ENCODE data around the gene CYP1B1.

The CYP1B1 gene

DNA sequence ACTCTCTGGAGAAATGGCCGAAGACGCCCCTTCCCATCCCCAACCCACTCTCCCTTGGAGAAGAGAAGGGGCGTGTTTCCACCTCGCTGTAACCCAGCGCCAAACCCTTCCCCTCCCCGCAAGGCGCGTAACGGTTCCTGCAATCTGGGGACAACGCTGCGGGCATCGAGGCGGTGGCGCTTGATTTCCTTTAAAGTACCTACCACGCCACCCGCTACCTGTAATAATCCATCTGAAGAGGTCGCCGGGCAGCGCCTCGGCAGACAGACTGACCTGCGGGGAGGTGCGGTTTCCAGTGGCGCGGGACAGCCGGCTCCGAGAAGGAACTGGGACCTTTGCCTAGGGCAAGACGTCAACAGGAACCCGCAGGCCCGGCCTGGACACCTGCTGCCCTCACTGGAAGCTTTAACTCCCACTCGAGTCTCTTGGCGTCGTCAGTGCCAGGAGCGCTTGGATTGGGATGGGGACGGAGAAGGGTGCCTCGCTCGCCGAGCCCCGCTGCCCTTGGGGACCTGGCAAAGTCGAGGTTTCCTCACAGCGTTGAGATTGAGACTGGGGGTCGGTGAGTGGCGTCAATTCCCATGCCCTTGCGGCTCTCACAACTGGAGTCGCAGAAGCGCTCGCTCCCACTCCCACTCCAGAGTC is at the start of gene CYP1B1:
Gene CYP1B1 (minus strand): TSS at position 645 of the 645 bp plus-strand sequence. CDS start 763 bp downstream, outside the sequence.
- intact Hi-C loops (cut with DNase I; ENCODE audit: low total_unique reads) = no loop called here
- peaks cover 0 to 43% of the 10 kb centered on the region in 2 donors for H3K27me3 ChIP-seq
- no peaks in the 10 kb centered on the region for H3K36me3 ChIP-seq
- H3K4me1 ChIP-seq = peaks cover 5 to 48% (median 34%) of the 10 kb centered on the region in 4 donors
- no peaks in the 10 kb centered on the region for H3K9me3 ChIP-seq
- TF ChIP-seq, protein P1, sequence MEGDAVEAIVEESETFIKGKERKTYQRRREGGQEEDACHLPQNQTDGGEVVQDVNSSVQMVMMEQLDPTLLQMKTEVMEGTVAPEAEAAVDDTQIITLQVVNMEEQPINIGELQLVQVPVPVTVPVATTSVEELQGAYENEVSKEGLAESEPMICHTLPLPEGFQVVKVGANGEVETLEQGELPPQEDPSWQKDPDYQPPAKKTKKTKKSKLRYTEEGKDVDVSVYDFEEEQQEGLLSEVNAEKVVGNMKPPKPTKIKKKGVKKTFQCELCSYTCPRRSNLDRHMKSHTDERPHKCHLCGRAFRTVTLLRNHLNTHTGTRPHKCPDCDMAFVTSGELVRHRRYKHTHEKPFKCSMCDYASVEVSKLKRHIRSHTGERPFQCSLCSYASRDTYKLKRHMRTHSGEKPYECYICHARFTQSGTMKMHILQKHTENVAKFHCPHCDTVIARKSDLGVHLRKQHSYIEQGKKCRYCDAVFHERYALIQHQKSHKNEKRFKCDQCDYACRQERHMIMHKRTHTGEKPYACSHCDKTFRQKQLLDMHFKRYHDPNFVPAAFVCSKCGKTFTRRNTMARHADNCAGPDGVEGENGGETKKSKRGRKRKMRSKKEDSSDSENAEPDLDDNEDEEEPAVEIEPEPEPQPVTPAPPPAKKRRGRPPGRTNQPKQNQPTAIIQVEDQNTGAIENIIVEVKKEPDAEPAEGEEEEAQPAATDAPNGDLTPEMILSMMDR (IDR thresholded peaks at IDR 0.05) = no peak
- H3K27ac ChIP-seq = peak within 1 kb of the TSS; percentile 47 to 64
- peak within 1 kb of the TSS; percentile 47 to 61 for H3K4me3 ChIP-seq
- DNase-seq = peak in 1 of 2 donors; percentile 68

DNA sequence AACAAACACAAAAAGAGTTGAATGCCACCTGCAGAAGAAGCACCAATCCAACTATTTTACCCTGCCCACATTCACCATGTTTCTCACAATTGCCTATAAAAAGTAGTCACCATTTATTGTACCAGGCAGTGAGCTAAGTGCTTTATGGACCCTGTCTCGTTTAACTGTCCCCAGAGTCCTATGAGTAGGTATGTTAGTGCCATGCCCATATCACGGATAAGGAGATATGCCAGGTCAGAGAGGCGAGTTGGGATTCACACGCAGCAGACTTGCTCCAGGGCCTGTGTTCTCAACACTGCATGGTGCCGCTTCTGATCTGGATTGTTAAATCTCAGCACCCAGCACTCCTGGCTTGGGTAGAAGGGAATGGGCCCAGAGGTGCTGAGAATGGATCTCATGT is 49.1 kb upstream of the CYP1B1 start:
- H3K27me3 ChIP-seq = no peaks in the 10 kb centered on the region
- intact Hi-C loops (cut with DNase I; ENCODE audit: low total_unique reads) = no loop called here
- peaks cover 0 to 7% (median 0%) of the 10 kb centered on the region in 3 donors for H3K9me3 ChIP-seq
- TF ChIP-seq, protein P1 (IDR thresholded peaks at IDR 0.05) = no peak
- no peak for DNase-seq
- H3K4me1 ChIP-seq = peaks cover 0 to 11% (median 3%) of the 10 kb centered on the region in 4 donors
- H3K36me3 ChIP-seq = no peaks in the 10 kb centered on the region
- no peak overlapping the region for H3K4me3 ChIP-seq
- no peak overlapping the region for H3K27ac ChIP-seq

DNA sequence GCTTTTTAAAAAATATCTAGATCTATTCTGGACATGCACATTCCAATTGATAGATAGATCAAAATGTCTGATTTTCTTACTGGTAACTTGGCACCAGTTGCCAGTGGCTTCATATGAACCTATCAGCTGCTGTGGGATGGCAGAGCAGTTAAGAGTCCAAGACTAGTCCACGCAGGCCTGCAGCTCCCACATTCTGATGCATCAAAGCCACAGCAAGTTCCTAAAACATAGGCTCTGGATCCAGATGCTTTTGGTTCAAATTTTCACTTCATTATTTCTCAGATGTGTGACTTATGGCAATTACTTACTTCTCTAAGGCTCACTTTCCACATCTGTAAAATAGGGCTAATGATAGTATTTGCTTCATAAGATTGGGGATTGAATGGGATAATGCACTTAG is 48.0 kb upstream of the CYP1B1 start:
- H3K27me3 ChIP-seq = no peaks in the 10 kb centered on the region
- H3K36me3 ChIP-seq = no peaks in the 10 kb centered on the region
- H3K4me3 ChIP-seq = no peak overlapping the region
- DNase-seq = no peak
- H3K27ac ChIP-seq = no peak overlapping the region
- intact Hi-C loops (cut with DNase I; ENCODE audit: low total_unique reads) = no loop called here
- peaks cover 0 to 11% (median 3%) of the 10 kb centered on the region in 4 donors for H3K4me1 ChIP-seq
- TF ChIP-seq, protein P1 (IDR thresholded peaks at IDR 0.05) = no peak
- H3K9me3 ChIP-seq = peaks cover 0 to 7% (median 0%) of the 10 kb centered on the region in 3 donors

DNA sequence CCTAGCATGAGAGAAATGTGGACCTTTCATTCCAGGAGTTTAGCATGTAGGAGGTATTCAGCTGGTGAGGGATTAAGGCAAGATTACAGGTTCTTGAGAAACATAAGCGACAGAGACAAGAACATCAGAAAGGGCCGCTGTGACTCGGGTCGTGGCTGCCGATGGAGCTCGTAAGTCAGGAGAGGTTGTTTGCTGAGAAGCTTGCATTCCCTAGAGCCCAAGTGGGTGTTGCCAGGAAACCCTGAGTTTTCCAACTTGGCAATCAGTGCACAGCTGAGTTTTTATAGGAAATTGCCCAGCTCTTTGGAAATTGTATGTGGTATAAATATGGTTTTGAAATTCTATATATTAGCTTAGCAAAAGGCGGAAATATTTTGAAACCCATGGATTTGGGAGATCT is 46.4 kb upstream of the CYP1B1 start:
- Histone ChIP-seq H3K4me1 (peaks cover 0 to 11% (median 3%) of the 10 kb centered on the region in 4 donors), H3K27ac (no peak overlapping the region), H3K36me3 (no peaks in the 10 kb centered on the region), H3K27me3 (no peaks in the 10 kb centered on the region), H3K9me3 (peaks cover 0 to 4% (median 0%) of the 10 kb centered on the region in 3 donors), H3K4me3 (no peak overlapping the region)
- intact Hi-C loops (cut with DNase I; ENCODE audit: low total_unique reads) = no loop called here
- DNase-seq = peak; percentile 40 to 72
- TF ChIP-seq, protein P1 (IDR thresholded peaks at IDR 0.05) = no peak

DNA sequence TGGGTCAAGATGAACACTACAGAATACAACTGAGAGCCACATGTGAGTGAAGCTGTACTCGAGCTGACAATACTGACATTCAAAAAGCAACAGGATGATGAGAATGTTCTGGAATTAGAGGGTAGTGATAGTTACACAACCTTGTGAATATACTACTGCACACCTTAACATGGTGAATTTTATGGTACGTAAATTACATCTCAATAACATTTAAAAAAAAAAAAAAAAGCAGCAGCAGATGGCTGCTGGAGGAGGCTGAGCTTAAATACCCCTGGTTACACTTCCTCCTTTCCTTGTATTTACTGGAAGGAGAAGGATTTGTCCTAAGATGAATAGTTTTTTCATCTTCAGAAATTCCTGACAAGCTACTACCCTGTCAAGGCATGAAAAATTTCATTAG is 45.5 kb upstream of the CYP1B1 start:
- TF ChIP-seq, protein P1 (IDR thresholded peaks at IDR 0.05) = no peak
- no peak for DNase-seq
- Histone ChIP-seq H3K4me3 (no peak overlapping the region), H3K9me3 (no peaks in the 10 kb centered on the region), H3K4me1 (peaks cover 0 to 11% (median 3%) of the 10 kb centered on the region in 4 donors), H3K27ac (no peak overlapping the region), H3K36me3 (no peaks in the 10 kb centered on the region), H3K27me3 (no peaks in the 10 kb centered on the region)
- intact Hi-C loops (cut with DNase I; ENCODE audit: low total_unique reads) = no loop called here

Measured in tibial artery (tissue), 4 donors.